Measurements from ENCODE around the gene C1QTNF9B. TPM values are rescaled to one million over a fixed set of nuclear protein-coding genes. Genes with fewer than 3 reads are reported as not detected.
A peak's percentile ranks its signal among the peaks of the same experiment; 100 is the strongest.
"Not testable (repeated sequence)": the region's sequence is repeated elsewhere in the genome, so short reads cannot be mapped to it uniquely, and the experiment has no call there.

C1QTNF9B gene
- total and polyA plus RNA-seq, 12 donors = 0.24 TPM; not detected in 11

GRCh38 chr13:23902975-23903905, 5.9 kb upstream of the C1QTNF9B start:
- Histone ChIP-seq H3K4me3 (peak overlapping the region in 1 of 4 donors; percentile 37), H3K36me3 (replicated peaks in 1 of 2) (no peaks in the 10 kb centered on the region), H3K27ac (no peak overlapping the region), H3K27me3 (peaks cover 19% of the 10 kb centered on the region), H3K9me3 (replicated peaks in 1 of 3) (no peaks in the 10 kb centered on the region), H3K4me1 (replicated peaks in 1 of 2) (peaks cover 0 to 8% of the 10 kb centered on the region in 2 donors)
- no peak for DNase-seq
- intact Hi-C loops (cut with DNase I) = no loop called here
- WGBS, 4 donors = 9 to 44% (median 13%) methylated on average over 11 to 67 of the region's 67 CpGs
- TF ChIP-seq CTCF (IDR thresholded peaks at IDR 0.05) = no peak
- TF ChIP-seq POLR2A (IDR thresholded peaks at IDR 0.05) = no peak

GRCh38 chr13:23901365-23901764, 4.1 kb upstream of the C1QTNF9B start:
- TF ChIP-seq POLR2A (IDR thresholded peaks at IDR 0.05) (no peak), CTCF (IDR thresholded peaks at IDR 0.05) (no peak)
- Histone ChIP-seq H3K27ac (no peak overlapping the region), H3K27me3 (peaks cover 19% of the 10 kb centered on the region), H3K4me3 (no peak overlapping the region), H3K4me1 (replicated peaks in 1 of 2) (peaks cover 0 to 8% of the 10 kb centered on the region in 2 donors), H3K36me3 (replicated peaks in 1 of 2) (no peaks in the 10 kb centered on the region), H3K9me3 (replicated peaks in 1 of 3) (no peaks in the 10 kb centered on the region)
- intact Hi-C loops (cut with DNase I) = no loop called here
- WGBS, 4 donors = 77 to 84% (median 80%) methylated on average over 3 to 4 of the region's 4 CpGs
- DNase-seq = no peak

- Histone ChIP-seq H3K4me3 (no peak overlapping the region), H3K4me1 (replicated peaks in 1 of 2) (peaks cover 0 to 8% of the 10 kb centered on the region in 2 donors), H3K27ac (no peak overlapping the region), H3K9me3 (replicated peaks in 1 of 3) (no peaks in the 10 kb centered on the region), H3K36me3 (replicated peaks in 1 of 2) (no peaks in the 10 kb centered on the region), H3K27me3 (peaks cover 19% of the 10 kb centered on the region)
- peak in 4 of 6 experiments; percentile 15 to 62 (median 20) for TF ChIP-seq CTCF (IDR thresholded peaks at IDR 0.05)
- no peak for TF ChIP-seq POLR2A (IDR thresholded peaks at IDR 0.05)
- DNase-seq = peak in 5 of 7 donors; percentile 41 to 64 (median 52)
- WGBS, 4 donors = 16 to 23% (median 19%) methylated on average over 4 of the region's 4 CpGs
- intact Hi-C loops (cut with DNase I) = no loop called here
Observed at GRCh38 chr13:23899555-23899954, 2.3 kb upstream of the C1QTNF9B start.

- Histone ChIP-seq H3K36me3 (replicated peaks in 1 of 2) (no peaks in the 10 kb centered on the region), H3K4me3 (no peak overlapping the region), H3K27me3 (peaks cover 8% of the 10 kb centered on the region), H3K9me3 (replicated peaks in 1 of 3) (no peaks in the 10 kb centered on the region), H3K27ac (no peak overlapping the region), H3K4me1 (replicated peaks in 1 of 2) (peaks cover 0 to 1% of the 10 kb centered on the region in 2 donors)
- WGBS, 4 donors = 69 to 75% (median 72%) methylated on average over 7 to 8 of the region's 8 CpGs
- intact Hi-C loops (cut with DNase I) = no loop called here
- TF ChIP-seq CTCF (IDR thresholded peaks at IDR 0.05) (no peak), POLR2A (IDR thresholded peaks at IDR 0.05) (no peak)
- no peak for DNase-seq
Observed at GRCh38 chr13:23898101-23898500, 799 bp upstream of the C1QTNF9B start.

- DNase-seq; H3K27me3 ChIP-seq; H3K27ac ChIP-seq; H3K4me3 ChIP-seq; H3K4me1 ChIP-seq (replicated peaks in 1 of 2); H3K36me3 ChIP-seq (replicated peaks in 1 of 2); intact Hi-C loops (cut with DNase I); H3K9me3 ChIP-seq (replicated peaks in 1 of 3): not testable (repeated sequence)
- WGBS, 4 donors = 70 to 90% (median 77%) methylated on average over 5 to 12 of the region's 12 CpGs
Observed at GRCh38 chr13:23894746-23895145, 2.6 kb downstream of the C1QTNF9B start.

GRCh38 chr13:23893791-23894190, 3.5 kb downstream of the C1QTNF9B start:
- H3K27ac ChIP-seq; H3K4me3 ChIP-seq; H3K27me3 ChIP-seq; H3K4me1 ChIP-seq (replicated peaks in 1 of 2); H3K9me3 ChIP-seq (replicated peaks in 1 of 3); H3K36me3 ChIP-seq (replicated peaks in 1 of 2); DNase-seq; intact Hi-C loops (cut with DNase I): not testable (repeated sequence)
- 67 to 85% (median 76%) methylated on average over 1 to 3 of the region's 4 CpGs for WGBS, 4 donors

Data from adrenal gland (tissue), 12 donors.